HG02571 (cell line): ENCODE data around the gene TULP1.
"Not testable (repeated sequence)": the region's sequence is repeated elsewhere in the genome, so short reads cannot be mapped to it uniquely, and the experiment has no call there.

Experiments
- ATAC-seq: cut with Tn5 transposase; IDR thresholded peaks from one replicate; pipeline ENCODE4 v1.9.1; 2021; ENCODE audit warnings: mild to moderate bottlenecking, moderate library complexity; ENCODE audit not compliant: unreplicated experiment

Gene TULP1

DNA sequence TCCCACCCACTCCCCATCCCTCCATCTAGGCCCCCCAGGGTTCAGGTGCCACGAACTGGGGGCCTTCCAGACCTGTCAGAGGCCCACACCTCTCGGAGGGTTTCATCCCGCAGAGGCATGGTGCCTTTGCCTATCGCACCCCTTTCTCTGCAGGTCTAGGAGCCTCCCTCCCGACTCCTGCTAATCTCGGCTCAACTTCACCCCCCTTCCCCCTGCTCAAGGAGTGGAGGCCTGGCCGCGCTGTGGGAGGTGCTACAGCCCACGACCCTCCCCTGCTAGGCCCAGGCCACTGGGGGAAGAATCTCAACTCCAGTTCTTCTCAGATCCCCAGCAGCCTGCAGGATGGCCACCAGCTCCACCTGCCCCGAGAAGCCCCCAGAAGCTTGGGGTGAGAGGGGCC lies at the start of gene TULP1:
TSS of gene TULP1 (minus strand) at position 157 of the 400 bp plus-strand sequence. CDS start at position 119, 38 bp downstream.
- no peak for ATAC-seq

DNA sequence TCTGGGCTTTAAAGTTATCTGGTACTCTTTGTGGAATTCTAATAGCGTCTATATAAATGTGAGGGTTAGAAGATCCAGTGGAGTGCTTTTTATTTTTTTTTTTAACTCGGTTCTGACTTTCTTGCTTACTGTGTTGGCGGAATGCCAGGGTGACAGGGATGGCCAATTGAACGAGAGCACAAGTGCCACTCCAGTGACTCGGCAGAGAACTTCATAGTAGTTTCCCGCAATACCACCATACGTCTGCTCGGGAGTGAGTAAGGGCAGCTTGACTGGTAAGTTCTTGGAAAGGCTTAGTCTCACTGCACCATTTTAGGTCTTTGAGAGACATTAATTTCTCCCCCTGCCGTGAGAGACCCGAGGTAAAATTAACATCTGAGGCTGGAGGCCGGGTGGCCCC lies 49.4 kb upstream of the TULP1 start:
- no peak for ATAC-seq

DNA sequence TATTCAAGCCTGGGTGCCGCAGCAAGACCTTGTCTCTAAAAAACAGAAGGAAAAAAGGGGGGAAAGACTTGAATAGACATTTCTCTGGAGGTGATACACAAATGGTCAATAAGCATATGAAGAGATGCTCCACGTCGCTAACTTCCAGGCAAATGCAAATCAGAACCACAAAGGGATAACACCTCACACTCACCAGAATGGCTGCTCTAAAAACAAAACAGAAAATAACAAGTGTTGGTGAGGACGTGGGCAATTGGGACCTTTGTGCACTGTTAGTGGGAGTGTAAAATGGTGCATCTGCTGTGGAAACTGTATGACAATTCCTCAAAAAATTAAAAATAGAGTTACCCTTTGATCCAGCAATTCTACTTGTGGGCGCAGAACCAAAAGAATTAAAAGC lies 48.4 kb upstream of the TULP1 start:
- no peak for ATAC-seq

DNA sequence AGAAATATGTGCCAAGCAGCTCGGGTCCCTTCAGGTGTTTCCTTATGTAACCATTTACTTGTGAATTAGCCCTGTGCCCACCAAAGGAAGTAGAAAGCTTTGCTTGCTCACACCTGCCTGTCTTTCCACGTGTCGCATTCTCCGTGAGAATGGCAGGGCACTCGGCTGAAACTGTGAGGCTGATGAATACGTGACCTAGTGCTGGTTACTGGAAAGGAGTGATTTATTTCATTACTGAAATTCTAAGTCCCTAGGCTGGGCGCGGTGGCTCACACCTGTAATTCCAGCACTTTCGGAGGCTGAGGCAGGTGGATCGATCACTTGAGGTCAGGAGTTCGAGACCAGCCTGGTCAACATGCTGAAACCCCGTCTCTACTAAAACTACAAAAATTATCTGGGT lies 45.9 kb upstream of the TULP1 start:
- ATAC-seq = no peak

DNA sequence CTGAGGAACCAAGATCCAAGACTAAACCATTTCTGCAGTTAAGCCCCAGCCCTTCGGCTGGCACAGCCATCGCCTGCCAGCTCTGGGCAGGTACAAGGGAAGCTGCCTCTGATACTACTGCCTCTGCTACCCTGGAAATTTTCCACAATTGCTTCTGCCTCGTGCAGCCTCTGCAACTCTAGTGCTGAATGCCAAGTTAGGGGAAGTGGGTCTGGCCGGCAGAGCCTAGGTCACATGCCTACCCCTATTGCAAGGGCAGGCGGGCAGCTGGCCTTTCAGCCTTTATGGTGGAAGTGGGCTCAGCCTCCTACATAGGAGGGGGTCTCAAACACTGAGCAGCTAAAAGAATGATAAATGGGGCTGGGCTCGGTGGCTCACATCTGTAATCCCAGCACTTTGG lies 44.5 kb upstream of the TULP1 start:
- no peak for ATAC-seq

DNA sequence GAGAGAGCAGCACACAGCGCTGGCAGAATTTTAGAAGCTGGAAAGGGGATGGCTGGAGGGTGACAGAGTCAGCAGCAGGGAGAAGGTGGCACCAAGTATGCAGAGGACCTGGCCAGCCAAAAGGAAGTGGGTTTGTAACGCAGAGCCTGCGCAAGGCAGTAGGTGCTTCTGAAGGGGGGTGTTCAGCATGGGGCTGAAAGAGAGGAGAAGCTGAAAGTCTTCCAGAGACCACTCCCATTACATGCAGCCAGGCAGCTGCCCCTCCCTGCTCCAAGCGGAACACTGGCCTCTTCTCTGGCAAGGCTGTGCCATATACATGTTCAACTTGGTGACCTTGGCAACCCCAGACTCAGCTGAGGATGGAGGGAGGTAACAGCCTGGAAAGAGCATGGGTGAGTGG lies 42.1 kb upstream of the TULP1 start:
- ATAC-seq = no peak

DNA sequence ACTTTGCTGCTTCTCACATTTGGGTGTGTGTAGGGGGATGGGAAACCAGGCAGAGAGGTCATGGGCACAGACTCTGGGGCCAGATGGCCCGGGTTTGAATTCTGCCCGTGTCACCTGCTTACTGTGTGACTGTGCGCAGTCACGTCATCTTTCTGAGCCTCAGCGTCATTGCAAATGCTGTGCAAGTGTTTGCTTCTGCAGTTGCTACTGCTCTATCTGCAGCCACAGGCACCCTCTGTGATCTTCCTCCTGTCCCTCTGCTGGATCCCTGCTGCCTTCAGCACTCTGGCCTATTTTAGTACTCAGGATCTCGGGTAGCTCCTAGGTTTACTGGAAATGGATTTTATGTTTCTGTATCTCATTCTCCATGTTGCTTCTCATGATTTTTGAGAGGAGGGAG lies 40.6 kb upstream of the TULP1 start:
- no peak for ATAC-seq

DNA sequence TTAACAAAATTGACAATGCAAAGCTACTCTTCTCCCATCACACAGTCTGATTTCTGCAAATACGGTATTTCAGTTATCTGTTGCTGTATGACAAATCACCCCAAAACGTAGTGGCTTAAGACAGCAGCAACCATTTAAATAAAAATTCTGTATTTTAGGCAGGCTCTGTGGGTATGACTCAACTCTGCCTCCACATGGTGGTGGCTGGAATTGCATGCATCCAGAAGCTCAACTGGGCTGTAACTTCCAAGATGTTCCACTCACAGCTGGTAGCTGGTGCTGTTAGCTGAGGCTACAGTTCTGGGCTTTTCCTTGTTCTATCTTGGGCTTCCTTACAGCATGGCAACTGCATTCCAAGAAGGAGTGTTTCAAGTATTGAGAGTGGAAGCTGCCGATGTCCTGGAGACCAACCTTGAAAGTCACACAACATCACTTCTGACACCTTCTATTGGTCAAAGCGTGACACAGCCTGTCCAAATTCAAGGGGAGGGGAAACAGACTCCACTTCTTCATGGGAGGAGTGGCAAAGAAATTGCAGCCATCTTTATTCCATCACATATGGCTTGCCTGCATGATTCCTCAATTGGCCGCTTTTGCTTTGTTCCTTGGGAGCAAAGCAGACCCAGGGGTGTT lies 39.7 kb upstream of the TULP1 start:
- ATAC-seq = no peak

DNA sequence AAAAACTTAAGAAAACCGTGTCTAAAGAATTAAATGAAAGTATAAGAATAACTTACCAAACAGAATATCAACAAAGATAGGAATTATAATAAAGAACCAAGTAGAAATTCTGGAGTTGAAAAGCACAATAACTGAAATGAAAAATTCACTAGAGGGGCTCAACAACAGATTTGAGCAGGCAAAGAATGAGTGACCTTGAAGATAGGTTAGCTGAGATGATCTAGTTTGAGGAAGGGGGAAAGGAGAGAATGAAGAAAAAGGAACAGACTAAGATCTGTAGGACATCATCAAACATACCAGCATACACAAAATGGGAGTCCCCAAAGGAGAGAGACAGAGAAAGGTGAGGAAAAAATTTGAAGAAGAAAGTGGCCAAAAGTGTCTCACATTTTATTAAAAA lies 37.7 kb upstream of the TULP1 start:
- ATAC-seq = no peak

DNA sequence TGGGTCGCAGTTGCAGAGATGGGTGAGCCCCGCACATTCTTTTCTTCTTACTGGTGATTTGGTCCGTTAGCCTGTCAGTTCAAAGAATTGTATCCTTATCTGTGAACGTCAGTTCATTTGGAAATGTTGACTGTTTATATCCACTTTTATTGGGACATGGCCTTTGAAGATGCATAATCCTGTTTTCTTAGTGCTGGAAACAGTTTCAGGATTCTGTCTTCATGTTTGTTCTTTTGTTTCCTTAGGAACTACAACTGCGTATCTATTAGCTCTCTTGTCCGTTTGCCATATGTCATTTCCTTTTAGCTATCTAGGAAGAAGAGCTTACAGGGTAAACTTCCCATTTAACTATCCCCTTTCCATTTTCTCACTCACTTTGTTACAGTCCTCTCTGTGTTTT lies 35.0 kb upstream of the TULP1 start:
- ATAC-seq = no peak

DNA sequence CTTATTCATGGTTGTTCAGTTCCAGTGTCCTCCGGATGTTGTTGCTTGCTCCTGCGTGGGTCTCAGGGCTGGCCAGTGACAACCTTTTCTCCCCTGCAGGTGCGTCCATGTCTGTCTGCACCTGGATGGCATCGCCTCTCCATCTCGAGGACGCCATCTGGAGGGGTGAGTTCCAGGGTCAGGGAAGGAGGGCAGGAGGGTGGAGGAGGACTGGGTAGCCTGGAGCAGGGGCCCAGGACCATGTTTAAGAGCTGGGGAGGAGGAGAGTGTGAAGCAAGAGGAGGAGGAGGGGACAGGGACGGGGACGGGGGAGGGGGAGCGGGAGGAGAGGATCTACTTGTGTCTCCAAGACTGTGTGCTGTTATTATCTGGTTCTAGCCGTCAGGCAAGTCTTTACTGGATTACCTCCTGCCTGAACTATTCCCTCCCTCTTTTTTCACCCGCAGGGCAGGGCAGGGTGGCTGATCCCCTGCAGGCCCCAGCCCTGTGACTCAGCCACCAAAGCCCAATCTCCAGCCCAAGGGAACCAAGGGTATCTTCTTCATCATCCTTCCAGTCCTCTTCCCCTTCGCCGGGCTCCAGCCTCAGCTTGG lies 32.2 kb upstream of the TULP1 start:
- ATAC-seq = no peak

DNA sequence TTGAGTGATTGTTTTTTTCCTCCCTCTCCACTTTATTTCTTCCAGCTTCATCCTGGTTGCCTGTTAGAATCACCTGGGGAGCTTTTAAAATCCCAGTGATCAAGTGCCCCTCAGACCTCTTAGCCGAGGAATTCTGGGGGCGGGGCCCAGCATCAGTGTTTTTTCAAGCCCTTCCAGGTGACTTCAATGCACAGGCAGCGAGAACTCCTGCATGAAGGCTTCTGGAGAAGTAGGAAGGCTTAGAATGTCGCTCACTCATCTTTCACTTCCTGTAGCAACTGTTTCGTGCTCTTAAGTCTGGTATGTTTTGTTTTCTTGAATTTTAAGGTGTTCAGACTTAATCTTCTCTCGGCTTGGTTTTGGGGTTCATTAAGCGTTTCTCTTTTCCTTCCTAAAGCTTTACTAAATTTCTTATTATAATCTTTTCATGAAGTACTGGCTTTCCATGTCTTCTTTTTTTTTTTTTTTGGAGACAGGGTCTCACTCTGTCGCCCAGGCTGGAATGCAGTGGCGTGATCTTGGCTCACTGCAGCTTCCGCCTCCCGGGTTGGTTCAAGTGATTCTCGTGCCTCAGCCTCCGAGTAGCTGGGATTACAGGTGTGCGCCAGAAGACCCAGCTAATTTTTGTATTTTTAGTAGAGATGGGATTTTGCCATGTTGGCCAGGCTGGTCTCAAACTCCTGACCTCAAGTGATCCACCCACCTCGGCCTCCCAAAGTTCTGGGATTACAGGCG lies 30.9 kb upstream of the TULP1 start:
- ATAC-seq = no peak

DNA sequence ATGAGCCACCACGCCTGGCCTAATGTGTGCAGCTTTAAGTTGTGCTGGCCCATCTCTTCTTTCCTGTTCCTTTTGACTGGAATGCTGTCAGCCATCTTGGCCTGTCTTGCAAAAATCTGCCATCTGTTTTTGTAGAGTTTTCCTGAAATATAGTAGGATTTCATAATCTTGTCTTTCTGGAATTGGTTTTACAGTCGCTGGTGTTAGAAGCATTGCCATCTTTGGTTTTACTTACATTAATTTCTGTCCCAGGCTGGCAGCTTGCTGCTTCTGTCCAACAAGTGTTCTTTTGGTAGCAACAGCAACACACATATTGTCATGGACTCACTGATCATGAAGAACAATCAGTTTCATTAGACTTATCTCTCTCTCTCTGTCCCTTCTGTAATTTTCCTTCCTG lies 29.1 kb upstream of the TULP1 start:
- no peak for ATAC-seq

DNA sequence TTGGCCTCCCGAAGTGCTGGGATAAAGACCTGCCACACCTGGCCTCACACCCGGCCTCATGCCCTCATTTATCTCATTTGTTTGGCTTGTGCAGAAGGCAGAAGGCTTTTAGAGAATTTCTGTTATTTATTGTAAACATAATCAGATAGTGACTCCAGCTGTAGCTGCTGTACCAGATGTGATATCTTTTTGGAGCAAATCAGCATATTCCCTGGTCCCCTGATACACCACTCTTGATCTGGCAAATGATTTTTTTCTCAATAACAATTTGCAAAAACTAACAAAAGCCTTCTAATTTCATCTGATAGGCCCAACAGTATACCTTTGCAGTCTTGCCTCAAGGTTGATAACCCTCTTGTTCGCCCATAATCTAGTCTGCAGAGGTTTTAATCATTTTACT lies 26.5 kb upstream of the TULP1 start:
- no peak for ATAC-seq

DNA sequence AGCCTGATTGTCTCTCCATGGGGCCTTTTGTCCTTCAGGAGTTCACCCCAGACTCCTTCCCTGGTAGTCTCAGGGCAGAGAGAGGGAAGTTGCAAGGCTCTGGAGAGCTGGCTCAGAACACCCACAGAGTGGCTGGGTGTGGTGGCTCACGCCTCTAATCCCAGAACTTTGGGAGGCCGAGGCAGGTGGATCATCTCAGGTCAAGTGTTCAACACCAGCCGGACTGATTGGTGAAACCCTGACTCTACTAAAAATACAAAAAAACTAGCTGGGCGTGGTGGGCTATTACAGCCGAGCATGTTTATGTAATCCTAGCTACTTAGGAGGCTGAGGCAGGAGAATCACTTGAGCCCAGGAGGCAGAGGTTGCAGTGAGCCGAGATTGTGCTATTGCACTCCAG lies 23.2 kb upstream of the TULP1 start:
- ATAC-seq = not testable (repeated sequence)

DNA sequence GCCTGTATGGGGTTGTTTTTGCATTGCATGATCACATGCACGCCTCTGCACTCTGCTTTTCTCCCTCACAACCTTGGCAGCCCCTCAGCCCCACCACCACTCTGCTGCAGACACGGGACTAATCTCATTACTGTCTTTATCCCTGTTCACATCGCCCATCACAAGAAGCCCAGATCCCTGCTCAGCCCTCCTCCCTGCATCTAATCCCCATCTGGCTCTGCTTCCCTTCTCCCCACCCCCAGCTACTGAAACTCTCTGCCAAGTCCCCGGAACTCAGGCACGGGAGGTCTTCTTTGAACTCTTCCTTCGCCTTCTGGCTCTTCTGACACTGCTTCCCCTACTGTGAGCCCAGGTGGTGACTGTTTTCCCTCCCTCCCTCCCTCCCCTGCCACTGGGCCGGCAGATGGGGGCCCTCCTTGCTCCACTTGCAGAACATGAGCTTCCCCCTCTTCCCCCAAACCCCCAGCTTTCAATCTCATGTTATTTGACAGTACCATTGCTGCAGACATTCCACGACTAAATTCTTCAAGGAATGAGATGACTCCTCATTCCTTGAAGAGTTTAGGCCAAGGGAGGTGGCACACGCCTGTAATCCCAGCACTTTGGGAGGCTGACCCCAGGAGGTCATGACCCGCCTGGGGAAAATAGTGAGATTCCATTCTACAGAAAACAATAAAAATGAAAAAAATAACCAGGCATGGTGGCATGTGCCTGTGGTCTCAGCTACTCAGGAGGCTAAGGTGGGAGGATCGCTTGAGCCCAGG lies 21.9 kb upstream of the TULP1 start:
- no peak for ATAC-seq

DNA sequence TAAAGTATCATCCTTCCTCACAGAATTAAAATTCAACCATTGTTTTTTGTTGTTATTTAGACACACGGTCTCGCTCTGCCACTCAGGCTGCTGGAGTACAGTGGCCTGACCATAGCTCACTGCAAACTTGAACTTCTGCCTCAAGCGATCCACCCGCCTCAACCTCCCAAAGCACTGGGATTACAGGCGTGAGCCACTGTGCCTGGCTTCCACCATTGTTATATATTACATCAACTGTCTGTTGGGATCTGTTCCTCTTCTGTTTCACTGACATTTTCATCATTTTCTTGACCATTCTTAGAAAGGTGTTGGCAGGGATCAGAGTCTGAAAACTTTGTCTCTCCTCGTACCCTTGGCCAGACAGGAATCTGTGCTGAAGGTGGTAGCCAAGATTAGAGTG lies 21.3 kb upstream of the TULP1 start:
- no peak for ATAC-seq

DNA sequence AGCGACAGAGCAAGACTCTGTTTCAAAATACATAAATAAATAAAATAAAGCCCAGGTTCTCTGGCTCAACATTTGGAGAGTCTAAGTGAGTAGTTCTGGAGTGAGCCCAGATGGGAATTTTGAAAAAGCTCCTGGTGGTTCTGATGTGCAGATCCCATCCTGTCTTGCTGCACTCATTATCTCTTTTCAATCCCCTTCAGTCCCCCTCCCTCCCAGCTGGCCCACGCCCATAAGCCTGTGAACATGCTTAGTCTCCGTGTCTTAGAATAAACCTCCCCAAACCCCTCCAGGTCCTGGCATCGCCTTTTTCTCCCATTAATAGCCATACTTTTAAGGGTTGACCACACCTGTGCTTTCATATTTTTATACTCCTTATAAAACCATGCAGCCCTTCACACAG lies 19.4 kb upstream of the TULP1 start:
- ATAC-seq = no peak

DNA sequence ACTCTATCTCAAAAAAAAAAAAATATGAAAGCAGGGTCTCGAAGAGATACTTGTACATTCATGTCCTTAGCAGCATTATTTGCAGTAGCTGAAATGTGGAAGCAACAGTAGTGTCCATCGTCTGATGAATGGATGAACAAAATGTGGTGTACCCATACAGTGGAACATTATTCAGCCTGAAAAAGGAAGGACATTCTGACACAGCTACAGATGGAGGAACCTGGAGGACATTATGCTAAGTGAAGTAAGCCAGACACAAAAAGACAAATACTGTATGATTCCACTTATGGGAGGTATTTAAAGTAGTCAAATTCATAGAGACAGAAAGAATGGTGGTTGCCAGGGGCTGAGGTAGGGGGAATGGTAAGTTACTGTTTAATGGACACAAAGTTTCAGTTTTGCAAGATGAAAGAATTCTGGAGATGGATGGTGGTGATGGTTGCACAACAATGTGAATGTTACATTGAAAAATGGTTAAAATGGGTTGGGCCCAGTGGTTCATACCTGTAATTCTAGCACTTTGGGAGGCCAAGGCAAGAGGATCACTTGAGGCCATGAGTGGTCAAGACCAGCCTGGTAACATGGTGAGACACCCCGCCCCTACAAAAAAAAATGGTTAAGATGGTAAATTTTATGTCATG lies 11.8 kb upstream of the TULP1 start:
- no peak for ATAC-seq

DNA sequence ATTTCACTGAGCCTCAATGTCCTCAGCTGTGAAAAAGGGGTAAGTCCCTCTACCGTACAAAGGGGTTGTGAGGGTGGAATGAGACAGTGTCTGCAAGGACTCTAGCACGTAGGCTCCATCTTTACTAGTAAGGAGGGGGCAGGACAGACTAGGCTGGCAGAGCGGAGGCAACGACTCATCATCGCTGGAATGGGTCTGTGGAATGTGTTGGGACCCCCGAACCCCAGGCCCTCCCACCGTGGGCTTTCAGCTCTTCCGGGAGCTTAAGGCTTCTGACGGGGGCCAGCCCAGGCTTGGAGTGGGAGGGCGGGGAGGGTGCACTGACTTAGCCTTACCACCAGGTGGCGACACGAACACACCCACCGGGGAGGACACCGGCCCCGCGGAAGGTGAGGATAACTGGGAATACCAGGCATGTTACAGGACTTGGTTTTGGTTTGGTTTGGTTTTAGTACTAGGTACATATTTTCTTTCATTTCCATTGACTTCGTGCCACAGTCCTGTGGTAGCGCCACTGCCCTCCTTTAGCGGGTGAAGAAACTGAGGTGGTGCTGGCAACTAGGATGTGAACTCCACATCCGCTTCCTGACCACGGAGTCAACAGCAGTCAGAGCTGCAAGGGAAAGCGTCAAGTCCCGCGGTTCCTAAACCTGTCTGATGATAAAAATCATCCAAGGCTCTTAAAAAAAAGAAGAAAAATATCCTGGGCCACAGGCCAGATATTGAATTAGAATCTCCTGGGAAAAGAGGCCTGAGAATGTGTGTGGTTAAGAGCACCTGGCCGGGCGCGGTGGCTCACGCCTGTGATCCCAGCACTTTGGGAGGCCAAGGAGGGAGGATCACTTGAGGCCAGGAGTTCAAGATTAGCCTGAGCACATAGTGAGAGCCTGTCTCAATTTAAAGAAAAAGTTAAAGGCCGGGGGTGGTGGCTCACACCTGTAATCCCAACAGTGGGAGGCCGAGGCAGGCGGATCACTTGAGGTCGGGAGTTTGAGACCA lies 10.3 kb upstream of the TULP1 start:
- ATAC-seq = no peak
